Loucy (cell line): ENCODE results near the gene ZSWIM1.

Experiments used
- H2AFZ ChIP-seq: fragments of 200-600 bp; sonication (generic); 2 replicates; pipeline ENCODE4 v1.6.0; 2016; ENCODE audit warnings: antibody characterized with exemption, mild to moderate bottlenecking, low read length, moderate library complexity
- H3F3A ChIP-seq: fragments of 200-600 bp; 2 replicates; pipeline ENCODE4 v1.6.0; 2016; ENCODE audit warnings: antibody characterized with exemption, low read depth, mild to moderate bottlenecking
- H3K27me3 ChIP-seq: fragments of 200-600 bp; sonication (generic); 2 replicates; pipeline ENCODE4 v1.6.1; 2014; ENCODE audit warnings: low read length, mild to moderate bottlenecking; ENCODE audit not compliant: insufficient read depth, poor library complexity, severe bottlenecking
- H3K36me3 ChIP-seq: fragments of 200-600 bp; sonication (generic); 2 replicates; pipeline ENCODE4 v1.6.1; 2016; ENCODE audit warnings: low read length; ENCODE audit not compliant: insufficient read depth
- H3K4me1 ChIP-seq: fragments of 200-600 bp; sonication (generic); 2 replicates; pipeline ENCODE4 v1.5.1; 2014; ENCODE audit warnings: low read length, mild to moderate bottlenecking; ENCODE audit not compliant: insufficient read depth, poor library complexity, severe bottlenecking
- H3K4me2 ChIP-seq: fragments of 200-600 bp; sonication (generic); 2 replicates; pipeline ENCODE4 v1.6.0; 2014; ENCODE audit warnings: antibody characterized with exemption, low read length, low read depth, mild to moderate bottlenecking; ENCODE audit not compliant: poor library complexity, severe bottlenecking
- H3K4me3 ChIP-seq: fragments of 200-600 bp; sonication (generic); 2 replicates; pipeline ENCODE4 v1.5.1; 2014; ENCODE audit warnings: low read length, mild to moderate bottlenecking, mixed read lengths; ENCODE audit not compliant: poor library complexity, severe bottlenecking
- H3K79me2 ChIP-seq: fragments of 200-600 bp; sonication (generic); 2 replicates; pipeline ENCODE4 v1.6.1; 2014; ENCODE audit warnings: low read length; ENCODE audit not compliant: insufficient read depth
- H3K9ac ChIP-seq: fragments of 200-600 bp; sonication (generic); 2 replicates; pipeline ENCODE4 v1.6.0; 2014; ENCODE audit warnings: mild to moderate bottlenecking, low read depth, low read length, moderate library complexity; ENCODE audit not compliant: poor library complexity, severe bottlenecking
- H3K9me2 ChIP-seq: fragments of 200-600 bp; sonication (generic); replicated peaks from 2 replicates; pipeline ENCODE4 v1.6.1; 2016; ENCODE audit warnings: low read depth, low read length, mixed read lengths
- H3K9me3 ChIP-seq: fragments of 200-600 bp; sonication (generic); 2 replicates; pipeline ENCODE4 v1.6.1; 2014; ENCODE audit warnings: mild to moderate bottlenecking, antibody characterized with exemption, low read length, low read depth; ENCODE audit not compliant: insufficient read depth
- H4K20me1 ChIP-seq: fragments of 200-600 bp; sonication (generic); 2 replicates; pipeline ENCODE4 v1.6.0; 2014; ENCODE audit warnings: antibody characterized with exemption, low read length, mild to moderate bottlenecking; ENCODE audit not compliant: insufficient read depth, poor library complexity, severe bottlenecking
- EZH2phosphoT487 ChIP-seq: fragments of 200-600 bp; IDR thresholded peaks from 2 replicates; pipeline ENCODE4 v1.6.1; 2018; ENCODE audit warnings: antibody characterized with exemption, mild to moderate bottlenecking, moderate library complexity, borderline replicate concordance
- TF ChIP-seq, protein P1 (sequence below): fragments of 200-600 bp; sonication (generic); conservative IDR thresholded peaks from 2 replicates; pipeline ENCODE4 v1.5.1; 2014; ENCODE audit warnings: mild to moderate bottlenecking, antibody characterized with exemption, low read length

Gene ZSWIM1

DNA sequence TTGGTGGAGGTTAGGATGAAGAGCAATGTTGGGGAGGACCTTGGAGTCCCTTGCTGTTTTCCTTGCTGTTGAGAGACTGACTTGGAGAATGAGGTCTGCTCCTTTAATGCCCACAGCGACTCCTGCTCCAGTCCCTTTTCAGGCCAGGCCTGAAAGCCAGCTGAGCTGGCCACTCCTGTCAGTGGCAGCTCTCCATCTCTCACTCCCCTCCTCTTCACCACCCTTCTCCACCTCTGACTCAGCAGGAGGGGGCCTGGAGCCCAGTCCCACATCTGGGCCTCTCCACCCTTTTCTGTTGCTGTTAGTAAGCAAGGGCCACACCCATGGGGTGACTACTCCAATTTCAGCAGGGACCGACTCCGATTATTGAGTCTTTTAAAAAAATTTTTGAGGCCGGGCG is 45.2 kb upstream of the ZSWIM1 start:
- no peaks in the 10 kb centered on the region for H3F3A ChIP-seq
- H2AFZ ChIP-seq: no peak overlapping the region
- H3K27me3 ChIP-seq: no peaks in the 10 kb centered on the region
- no peak overlapping the region for H3K4me3 ChIP-seq
- H3K4me1 ChIP-seq: peaks cover 8% of the 10 kb centered on the region
- no peaks in the 10 kb centered on the region for H3K9me2 ChIP-seq
- no peaks in the 10 kb centered on the region for H3K9me3 ChIP-seq
- H3K9ac ChIP-seq: no peak overlapping the region
- no peak for TF ChIP-seq EZH2phosphoT487
- TF ChIP-seq, protein P1, sequence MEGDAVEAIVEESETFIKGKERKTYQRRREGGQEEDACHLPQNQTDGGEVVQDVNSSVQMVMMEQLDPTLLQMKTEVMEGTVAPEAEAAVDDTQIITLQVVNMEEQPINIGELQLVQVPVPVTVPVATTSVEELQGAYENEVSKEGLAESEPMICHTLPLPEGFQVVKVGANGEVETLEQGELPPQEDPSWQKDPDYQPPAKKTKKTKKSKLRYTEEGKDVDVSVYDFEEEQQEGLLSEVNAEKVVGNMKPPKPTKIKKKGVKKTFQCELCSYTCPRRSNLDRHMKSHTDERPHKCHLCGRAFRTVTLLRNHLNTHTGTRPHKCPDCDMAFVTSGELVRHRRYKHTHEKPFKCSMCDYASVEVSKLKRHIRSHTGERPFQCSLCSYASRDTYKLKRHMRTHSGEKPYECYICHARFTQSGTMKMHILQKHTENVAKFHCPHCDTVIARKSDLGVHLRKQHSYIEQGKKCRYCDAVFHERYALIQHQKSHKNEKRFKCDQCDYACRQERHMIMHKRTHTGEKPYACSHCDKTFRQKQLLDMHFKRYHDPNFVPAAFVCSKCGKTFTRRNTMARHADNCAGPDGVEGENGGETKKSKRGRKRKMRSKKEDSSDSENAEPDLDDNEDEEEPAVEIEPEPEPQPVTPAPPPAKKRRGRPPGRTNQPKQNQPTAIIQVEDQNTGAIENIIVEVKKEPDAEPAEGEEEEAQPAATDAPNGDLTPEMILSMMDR: no peak
- H3K4me2 ChIP-seq: no peak overlapping the region
- no peaks in the 10 kb centered on the region for H3K36me3 ChIP-seq
- no peaks in the 10 kb centered on the region for H3K79me2 ChIP-seq
- H4K20me1 ChIP-seq: no peaks in the 10 kb centered on the region

DNA sequence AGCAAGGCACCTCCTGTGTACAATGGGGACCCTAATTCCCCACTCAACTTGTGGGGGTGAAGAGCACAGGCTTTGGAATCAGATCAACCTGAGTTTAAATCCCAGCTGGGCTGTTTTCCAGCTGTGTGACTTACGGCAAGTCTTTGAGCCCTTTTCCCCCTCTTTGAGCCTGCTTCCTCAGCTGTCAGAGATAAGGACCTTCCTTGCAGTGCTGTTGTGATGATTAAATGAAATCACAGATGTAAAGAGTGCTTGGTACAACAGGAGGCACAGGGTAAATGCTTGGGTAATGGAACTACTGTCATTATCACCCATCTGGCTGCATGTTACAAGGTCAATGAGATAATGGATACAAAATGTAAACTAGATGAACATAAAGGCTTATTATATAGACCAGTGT is 44.2 kb upstream of the ZSWIM1 start:
- Histone ChIP-seq H4K20me1 (no peaks in the 10 kb centered on the region), H3K27me3 (no peaks in the 10 kb centered on the region), H3F3A (no peaks in the 10 kb centered on the region), H3K4me3 (no peak overlapping the region), H3K9me2 (no peaks in the 10 kb centered on the region), H3K4me2 (no peak overlapping the region), H3K79me2 (no peaks in the 10 kb centered on the region), H3K36me3 (no peaks in the 10 kb centered on the region), H2AFZ (no peak overlapping the region), H3K9ac (no peak overlapping the region), H3K4me1 (peaks cover 8% of the 10 kb centered on the region), H3K9me3 (no peaks in the 10 kb centered on the region)
- TF ChIP-seq, protein P1: no peak
- no peak for TF ChIP-seq EZH2phosphoT487

DNA sequence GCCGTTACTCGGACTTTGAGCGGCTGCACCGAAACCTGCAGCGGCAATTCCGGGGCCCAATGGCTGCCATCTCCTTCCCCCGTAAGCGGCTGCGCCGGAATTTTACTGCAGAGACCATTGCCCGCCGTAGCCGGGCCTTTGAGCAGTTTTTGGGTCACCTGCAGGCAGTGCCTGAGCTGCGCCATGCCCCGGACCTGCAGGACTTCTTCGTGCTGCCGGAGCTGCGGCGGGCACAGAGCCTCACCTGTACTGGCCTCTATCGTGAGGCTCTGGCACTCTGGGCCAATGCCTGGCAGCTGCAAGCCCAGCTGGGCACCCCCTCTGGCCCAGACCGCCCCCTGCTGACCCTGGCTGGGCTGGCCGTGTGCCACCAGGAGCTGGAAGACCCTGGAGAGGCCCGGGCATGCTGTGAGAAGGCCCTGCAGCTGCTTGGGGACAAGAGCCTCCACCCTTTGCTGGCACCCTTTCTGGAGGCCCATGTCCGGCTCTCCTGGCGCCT is 40.3 kb upstream of the ZSWIM1 start:
- Histone ChIP-seq H3K4me2 (no peak overlapping the region), H3K27me3 (no peaks in the 10 kb centered on the region), H3K79me2 (no peaks in the 10 kb centered on the region), H3F3A (no peaks in the 10 kb centered on the region), H3K36me3 (peaks cover 10% of the 10 kb centered on the region; the same call in 1 of the 2 replicates), H3K9me3 (no peaks in the 10 kb centered on the region), H3K9ac (no peak overlapping the region), H4K20me1 (no peaks in the 10 kb centered on the region), H3K4me1 (no peaks in the 10 kb centered on the region), H3K4me3 (no peak overlapping the region), H2AFZ (no peak overlapping the region), H3K9me2 (no peaks in the 10 kb centered on the region)
- TF ChIP-seq EZH2phosphoT487: no peak
- TF ChIP-seq, protein P1: no peak
